HG02642 (cell line): ENCODE results near the gene ADORA2A.

Source experiments
- ATAC-seq: cut with Tn5 transposase; IDR thresholded peaks from one replicate; pipeline ENCODE4 v1.9.1; 2021; ENCODE audit warnings: mild to moderate bottlenecking; ENCODE audit not compliant: unreplicated experiment, poor library complexity

ADORA2A gene

DNA sequence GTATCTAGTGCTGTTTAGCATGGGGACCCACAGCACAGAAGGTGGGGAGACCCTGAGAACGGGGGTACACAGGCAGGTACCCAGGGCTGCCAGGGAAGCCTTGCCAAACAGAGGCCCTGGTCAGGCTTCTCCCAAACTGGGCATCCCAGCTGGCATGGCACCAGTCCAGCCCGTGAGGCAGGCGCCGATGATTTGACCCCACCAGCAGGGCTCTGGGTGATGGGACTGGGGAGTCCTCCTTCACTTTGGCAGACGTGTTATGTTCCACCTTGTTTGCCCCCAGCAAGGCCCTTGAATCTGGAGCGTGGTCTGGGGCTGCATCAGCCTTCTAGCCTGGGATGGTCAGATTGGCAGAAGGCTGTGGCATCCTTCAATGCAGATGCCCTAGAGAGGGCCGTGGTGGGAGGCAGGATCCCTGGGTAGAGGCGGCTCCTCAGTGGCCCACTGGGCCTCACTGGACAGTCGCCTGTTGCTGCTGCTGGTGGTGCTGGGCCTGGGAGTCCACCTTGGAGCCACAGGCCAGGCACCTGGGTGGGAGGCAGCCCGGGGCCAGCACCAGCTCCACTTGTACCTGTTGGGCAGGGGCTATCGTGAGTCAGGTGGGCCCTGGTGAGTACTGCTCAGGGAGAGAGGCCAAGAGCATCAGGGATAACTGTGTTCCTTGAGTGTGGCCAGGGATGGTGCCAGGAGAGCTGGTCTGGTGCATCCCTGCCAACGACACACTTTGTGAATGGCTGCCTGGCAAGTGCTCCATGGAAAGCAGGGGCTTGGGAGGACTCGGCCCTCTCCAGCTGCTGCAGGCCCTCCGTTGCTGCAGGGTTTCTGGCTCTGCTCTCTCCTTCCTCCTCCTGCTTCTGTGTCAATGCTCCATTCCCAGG is 3.3 kb downstream of the ADORA2A start:
- ATAC-seq, result no peak

DNA sequence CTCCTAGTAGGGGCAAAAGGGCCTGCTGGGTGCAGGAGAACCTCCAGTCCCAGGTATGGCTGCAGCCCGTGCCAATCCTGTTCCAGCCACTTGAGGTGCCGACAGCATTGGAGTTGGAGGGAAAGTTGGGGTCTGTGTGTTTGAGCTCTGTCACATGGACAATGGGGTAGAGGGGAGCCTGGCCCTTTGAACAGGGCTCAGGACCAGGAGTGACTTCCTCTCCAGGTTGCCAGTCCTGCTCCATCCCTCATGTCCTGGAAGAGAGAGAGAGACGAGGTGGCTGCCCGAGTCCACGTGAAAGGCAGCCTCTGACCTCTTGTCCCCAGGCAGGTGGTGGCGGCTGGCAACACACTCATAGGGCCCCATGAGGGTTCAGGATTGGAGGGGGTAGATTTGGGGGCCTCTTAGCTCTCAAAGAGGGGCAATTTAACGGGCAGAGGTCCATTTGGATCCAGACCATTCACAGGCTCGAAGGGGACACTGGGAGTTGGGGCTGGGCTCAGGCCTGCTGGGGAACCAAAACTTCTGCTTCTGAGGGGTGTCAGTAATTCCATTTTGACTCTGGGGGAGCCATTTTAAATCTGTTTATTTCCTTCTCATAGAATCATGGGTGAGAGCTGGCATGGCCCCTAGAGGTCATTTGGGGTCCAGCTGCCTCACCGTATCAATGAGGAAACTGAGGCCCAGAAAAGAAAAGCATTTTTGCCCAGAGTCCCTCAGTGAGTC is 4.1 kb downstream of the ADORA2A start:
- no peak for ATAC-seq

DNA sequence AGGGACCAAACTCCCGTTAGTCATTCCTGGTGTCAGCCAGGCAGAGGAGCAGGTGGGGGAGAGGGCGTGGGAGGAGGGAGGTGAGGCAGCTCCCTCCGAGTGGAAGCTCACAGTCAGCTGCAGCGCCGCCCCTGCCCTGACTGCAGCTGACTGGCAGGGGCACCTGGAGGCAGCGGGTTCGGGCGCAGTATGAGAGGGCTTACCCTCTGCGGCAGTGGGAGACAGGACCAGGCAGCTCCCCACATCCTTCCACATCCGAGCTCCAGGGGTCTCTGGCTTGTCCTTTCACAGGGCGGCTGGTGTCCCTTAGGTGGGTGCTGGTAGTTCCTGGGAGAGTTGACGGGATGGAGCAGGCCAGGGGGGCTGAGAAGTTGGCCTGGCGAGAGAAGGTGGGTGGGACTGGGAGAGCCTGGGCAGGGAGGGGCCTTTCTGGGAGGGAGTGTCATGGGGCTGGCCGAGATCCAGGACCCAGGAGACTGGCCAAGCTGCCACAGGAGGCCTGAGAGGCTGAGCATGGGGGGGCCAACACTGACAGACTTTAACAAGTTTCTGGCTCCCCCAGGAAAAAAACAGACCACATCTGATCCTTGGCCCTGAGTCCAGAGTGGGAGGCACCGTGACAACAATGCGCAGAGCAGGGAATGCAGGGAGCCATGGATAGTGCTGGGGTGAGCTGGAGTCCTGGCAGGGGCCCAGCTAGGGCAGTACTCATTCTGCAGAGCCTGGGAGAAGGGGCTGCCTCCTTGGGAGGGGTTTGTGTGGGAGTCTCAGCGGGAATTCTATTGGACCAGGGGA is 4.9 kb downstream of the ADORA2A start:
- no peak for ATAC-seq

DNA sequence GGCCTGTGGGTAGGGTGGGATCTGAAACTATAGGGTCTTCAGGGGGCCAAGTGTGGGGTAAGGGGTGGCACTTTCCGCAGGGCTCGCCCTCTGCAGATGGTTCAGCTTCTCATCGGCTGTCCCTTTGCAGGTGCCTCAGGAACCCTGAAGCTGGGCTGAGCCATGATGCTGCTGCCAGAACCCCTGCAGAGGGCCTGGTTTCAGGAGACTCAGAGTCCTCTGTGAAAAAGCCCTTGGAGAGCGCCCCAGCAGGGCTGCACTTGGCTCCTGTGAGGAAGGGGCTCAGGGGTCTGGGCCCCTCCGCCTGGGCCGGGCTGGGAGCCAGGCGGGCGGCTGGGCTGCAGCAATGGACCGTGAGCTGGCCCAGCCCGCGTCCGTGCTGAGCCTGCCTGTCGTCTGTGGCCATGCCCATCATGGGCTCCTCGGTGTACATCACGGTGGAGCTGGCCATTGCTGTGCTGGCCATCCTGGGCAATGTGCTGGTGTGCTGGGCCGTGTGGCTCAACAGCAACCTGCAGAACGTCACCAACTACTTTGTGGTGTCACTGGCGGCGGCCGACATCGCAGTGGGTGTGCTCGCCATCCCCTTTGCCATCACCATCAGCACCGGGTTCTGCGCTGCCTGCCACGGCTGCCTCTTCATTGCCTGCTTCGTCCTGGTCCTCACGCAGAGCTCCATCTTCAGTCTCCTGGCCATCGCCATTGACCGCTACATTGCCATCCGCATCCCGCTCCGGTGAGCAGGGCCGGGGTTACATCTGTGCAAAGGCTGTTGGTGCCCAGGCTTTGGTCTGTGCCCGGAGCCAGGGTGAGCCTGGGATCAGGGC is 5.8 kb downstream of the ADORA2A start:
- no peak for ATAC-seq

DNA sequence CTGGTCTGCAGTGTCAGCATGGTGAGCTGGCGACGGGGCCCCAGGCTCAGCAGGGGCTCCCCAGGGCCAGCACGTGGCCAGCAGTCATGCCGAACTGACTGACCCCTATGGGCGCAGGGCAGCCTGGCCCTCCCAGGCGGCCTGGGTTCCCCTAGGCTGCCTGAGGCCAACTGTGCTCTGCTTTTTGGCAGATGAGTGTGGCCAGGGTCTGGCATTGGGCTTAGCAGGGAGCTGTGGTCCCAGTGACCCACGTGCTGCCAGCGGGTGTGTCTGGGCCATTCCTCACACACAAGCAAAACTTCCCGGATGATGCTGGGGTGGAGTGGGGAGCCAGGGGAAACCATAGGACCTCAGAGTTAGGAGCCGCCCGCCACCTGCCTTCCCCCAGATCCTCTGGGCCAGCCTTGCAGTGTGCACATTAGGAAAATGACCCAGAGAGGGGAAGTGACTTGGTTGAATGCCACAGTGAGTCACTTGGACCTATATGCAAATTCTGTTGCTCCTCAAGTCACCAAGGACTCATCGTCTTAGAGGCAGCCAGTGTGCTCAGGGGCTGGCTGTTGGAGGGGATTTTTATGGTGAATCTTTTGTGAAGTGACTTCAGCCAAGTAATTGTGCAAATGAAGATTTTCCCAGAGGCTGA is 6.5 kb downstream of the ADORA2A start:
- ATAC-seq, result peak; percentile 69

DNA sequence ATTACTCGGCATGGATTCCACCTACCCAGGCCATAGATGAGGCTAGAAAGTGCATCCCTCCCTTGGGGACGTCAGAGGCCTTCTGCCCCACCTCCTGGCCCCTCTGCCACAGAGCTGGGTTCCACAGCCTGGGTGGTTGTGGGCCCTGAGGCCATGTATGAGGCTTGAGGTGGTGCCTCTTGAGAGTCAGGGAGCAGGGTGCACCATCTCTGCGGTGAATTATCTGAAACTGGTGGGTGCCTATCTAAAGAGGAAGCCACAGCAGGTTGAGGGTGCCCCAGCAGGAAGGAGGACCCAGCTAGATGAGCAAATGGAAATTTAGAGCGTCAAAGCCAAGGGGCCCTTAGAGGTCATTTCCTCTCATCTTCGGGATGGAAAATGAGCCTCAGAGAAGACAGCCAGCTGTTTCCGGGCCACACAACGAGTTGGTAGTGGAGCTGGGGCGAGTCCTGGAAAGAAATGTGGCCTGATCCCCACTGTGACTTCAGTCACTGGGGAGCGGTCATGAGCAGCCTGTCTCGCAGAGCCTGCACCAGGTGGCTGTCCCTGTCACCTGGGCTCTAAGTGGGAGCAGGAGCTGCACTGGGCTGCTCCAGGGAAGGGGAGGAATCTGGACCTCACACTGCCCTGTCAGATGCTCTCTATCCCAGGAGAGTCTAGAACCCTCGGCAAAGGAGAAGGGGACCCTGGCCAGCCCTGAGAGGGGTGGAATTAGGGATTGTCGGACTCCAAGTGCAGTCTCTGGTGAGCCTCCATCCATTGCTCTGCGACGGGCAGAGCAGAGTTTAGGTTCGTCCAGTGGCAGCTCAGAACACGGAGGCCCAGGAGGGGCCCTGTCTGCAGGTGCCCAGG is 7.3 kb downstream of the ADORA2A start:
- ATAC-seq, result peak; percentile 47

DNA sequence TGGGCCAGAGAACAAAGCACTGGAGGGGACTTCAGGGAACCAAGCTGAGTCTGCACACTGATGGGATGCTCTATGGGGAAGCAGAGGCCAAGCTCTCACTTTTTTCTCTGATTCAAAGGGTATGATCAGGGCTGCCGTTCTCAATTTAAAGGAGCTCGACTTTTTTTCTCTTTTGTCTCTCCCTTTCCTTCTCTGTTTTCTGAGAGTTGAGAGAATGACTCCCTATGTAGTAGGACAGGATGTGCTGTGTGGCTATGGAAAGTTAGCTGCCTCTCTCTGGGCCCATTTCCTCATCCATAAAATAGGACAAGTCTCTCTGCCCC is 7.9 kb downstream of the ADORA2A start:
- ATAC-seq, result no peak

DNA sequence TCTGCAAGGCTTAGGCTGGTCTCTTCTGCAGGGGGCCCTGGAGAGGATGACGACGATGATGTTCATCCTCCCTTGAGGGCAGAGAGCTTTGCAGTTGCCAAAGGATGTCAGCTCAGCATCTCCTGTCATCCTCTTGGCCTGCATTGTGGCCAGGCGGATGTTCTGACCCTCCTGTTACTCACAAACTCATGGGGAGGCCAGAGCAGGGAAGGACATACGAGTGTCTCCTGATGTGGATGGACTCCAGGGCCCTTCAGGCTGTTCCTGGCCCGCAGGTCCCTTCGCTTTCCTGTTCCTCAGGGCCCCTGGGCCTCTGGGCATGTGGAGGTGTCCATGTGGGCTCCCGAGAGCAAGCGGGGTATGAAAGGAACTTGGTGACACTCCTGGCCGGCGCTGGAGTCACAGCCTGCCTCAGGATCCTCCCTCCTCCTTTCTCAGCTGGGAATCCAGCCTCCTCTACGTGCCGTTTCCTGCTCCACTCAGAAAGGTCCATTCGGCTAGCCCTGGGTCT is 8.5 kb downstream of the ADORA2A start:
- no peak for ATAC-seq

DNA sequence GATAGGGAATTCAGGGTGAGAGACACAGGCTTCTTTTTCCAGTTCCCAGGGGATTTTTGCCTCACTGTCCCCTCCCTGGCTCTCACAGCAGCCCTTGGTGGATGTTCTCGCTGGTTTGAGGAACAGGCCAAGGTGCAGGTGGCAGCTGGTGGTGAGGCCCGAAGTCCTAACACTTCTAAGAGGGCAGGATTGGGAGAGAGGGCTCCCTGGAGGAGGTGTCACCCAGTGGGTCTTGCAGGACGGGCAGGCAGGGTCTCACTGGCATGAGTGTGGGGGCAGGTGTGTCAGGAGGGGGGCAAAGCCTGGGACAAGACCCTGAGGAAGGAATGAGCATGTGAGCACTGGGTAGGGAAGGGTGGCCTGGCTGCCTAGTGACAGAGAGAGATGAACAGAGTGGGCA is 9.2 kb downstream of the ADORA2A start:
- ATAC-seq, result no peak

DNA sequence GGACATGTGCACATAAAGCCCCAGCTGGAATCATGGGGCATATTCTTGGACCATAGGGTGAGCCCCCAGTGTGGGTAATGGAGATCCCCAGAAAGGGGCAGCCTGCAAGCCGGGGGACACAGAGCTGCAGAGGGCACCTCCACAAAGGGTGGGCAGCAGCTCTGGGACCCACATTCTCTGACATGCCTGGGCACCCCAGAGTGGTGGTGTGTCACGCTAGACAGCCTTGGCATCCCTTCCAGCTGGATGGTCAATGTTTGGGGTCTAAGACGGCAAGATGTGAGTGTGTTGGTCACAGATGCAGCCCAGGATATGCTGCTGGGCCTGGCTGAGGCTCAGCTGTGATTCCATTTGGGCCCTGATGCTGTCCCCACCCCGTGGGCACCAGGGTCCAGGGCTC is 9.7 kb downstream of the ADORA2A start:
- no peak for ATAC-seq

DNA sequence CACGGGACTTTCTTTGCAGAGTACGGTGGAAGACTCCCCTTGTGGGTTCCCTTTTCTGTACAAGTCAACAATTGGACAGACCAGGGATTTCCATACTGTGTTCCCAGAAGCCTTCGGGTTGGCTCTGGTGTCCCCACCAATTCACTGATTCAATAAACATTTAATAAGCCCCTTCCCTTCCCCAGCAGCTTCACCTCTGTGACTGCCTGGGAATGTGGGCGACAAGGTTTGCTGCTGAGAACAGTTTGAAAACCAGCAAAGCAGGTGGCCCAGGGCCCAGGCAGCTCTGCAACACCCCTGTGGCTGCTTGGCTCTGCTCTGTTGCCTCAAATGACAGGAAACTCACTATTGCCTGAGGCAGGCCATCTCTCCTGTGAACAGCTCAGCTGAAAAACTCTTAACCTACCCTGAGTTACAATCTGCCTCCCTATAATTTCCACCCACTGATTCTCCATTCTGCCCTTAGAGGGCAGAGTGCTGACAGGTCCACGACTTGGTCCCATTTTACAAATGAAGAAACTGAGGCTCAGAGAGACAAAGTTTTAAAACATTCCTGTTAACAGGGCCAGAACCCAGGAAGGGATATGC is 10.4 kb downstream of the ADORA2A start:
- ATAC-seq, result no peak

DNA sequence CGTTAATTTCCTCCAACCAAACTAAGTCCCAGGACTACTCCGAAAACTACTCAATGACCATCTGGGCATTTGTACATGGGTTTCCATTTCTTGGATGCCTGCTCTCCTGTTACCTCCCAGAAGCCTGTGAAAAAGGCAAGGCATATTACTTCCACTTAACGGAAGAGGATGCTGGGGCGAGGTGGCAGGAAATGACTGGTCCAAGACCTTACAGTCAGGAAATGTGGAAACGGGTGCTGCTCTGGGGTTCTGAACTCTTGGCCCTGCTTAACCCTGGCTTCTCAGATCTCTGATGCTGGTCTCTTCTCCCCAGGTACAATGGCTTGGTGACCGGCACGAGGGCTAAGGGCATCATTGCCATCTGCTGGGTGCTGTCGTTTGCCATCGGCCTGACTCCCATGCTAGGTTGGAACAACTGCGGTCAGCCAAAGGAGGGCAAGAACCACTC is 12.9 kb downstream of the ADORA2A start:
- ATAC-seq, result no peak

DNA sequence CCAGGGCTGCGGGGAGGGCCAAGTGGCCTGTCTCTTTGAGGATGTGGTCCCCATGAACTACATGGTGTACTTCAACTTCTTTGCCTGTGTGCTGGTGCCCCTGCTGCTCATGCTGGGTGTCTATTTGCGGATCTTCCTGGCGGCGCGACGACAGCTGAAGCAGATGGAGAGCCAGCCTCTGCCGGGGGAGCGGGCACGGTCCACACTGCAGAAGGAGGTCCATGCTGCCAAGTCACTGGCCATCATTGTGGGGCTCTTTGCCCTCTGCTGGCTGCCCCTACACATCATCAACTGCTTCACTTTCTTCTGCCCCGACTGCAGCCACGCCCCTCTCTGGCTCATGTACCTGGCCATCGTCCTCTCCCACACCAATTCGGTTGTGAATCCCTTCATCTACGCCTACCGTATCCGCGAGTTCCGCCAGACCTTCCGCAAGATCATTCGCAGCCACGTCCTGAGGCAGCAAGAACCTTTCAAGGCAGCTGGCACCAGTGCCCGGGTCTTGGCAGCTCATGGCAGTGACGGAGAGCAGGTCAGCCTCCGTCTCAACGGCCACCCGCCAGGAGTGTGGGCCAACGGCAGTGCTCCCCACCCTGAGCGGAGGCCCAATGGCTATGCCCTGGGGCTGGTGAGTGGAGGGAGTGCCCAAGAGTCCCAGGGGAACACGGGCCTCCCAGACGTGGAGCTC is 13.5 kb downstream of the ADORA2A start:
- no peak for ATAC-seq

DNA sequence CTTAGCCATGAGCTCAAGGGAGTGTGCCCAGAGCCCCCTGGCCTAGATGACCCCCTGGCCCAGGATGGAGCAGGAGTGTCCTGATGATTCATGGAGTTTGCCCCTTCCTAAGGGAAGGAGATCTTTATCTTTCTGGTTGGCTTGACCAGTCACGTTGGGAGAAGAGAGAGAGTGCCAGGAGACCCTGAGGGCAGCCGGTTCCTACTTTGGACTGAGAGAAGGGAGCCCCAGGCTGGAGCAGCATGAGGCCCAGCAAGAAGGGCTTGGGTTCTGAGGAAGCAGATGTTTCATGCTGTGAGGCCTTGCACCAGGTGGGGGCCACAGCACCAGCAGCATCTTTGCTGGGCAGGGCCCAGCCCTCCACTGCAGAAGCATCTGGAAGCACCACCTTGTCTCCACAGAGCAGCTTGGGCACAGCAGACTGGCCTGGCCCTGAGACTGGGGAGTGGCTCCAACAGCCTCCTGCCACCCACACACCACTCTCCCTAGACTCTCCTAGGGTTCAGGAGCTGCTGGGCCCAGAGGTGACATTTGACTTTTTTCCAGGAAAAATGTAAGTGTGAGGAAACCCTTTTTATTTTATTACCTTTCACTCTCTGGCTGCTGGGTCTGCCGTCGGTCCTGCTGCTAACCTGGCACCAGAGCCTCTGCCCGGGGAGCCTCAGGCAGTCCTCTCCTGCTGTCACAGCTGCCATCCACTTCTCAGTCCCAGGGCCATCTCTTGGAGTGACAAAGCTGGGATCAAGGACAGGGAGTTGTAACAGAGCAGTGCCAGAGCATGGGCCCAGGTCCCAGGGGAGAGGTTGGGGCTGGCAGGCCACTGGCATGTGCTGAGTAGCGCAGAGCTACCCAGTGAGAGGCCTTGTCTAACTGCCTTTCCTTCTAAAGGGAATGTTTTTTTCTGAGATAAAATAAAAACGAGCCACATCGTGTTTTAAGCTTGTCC is 14.3 kb downstream of the ADORA2A start:
- no peak for ATAC-seq

DNA sequence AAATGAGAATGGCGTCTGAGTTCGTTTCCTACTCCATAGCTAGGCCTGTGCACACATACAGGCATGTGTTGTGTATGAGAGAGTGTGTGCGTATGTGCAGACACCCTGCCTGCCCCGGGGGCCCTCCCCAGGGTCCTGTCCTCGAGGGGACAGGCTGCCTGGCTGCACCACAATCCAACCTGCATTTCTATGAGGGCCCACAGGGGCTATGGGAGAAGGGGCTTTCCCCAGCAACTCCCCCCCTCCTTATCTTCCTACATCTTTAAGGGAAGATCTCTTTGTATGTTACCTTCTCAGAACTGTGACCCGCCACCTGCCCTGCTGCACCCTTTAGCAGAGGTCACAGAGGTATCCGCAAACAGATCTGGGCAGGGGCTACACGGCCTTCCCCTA is 14.9 kb downstream of the ADORA2A start:
- no peak for ATAC-seq

DNA sequence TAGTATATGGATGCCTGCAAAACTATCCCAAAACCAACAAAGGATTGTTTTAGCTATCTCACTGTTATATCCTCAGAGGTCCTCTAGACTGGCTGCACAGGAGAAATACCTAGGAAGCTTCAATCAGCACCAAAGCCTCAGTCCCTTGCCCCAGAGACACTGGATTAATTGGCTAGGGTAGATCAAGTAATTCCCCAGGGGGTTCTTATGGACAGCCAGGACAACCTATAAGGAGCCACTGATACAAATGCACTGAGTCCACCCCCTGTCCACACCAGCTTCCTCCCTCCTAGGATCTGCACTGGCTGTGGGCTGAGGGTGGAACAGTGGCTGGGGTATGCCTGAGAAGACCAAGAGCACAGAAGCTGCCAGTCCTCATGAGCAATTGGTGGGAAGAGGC is 16.3 kb downstream of the ADORA2A start:
- no peak for ATAC-seq

DNA sequence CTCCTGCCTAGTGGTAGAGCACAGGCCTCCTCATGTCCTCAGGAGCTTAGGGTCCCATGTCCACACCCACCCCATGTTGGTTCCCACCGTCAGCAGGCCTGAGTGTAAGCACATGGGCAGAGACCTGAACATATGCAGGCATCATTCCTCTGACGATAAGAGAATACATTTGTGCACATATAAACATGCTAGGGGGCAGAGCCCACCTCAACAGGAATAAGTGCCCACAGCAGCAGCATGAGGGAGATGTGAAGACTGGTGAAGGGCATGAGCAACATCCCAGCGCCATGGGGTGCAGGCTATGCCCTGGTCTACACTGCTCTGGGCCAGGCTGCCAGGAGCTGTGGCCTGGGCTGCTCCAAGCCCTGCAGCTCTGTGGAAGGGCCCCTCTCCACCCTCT is 16.9 kb downstream of the ADORA2A start:
- ATAC-seq, result no peak
